ENCODE results near the gene TLL2.

TLL2 gene

GRCh38 chr10:96321822-96322221 is 191.9 kb downstream of the TLL2 start:
- H3K4me3 ChIP-seq (ENCODE audit: low read depth, low read length), result no peak overlapping the region
- TF ChIP-seq CTCF (IDR thresholded peaks at IDR 0.05; ENCODE audit: low read depth, low read length), result no peak

GRCh38 chr10:96319754-96320474 is 193.8 kb downstream of the TLL2 start:
- TF ChIP-seq CTCF (IDR thresholded peaks at IDR 0.05; ENCODE audit: low read depth, low read length), result no peak
- no peak overlapping the region for H3K4me3 ChIP-seq (ENCODE audit: low read depth, low read length)

- TF ChIP-seq CTCF (IDR thresholded peaks at IDR 0.05; ENCODE audit: low read depth, low read length), result no peak
- no peak overlapping the region for H3K4me3 ChIP-seq (ENCODE audit: low read depth, low read length)
Measured at GRCh38 chr10:96317067-96317833, 196.5 kb downstream of the TLL2 start.

Data from WI38 (cell line).